ENCODE data around the gene ARID3A.

ARID3A gene

GRCh38 chr19:947090-947706 is 21.4 kb downstream of the ARID3A start:
- H3K9me3 ChIP-seq (ENCODE audit: insufficient read depth, low read depth, low read length) = no peaks in the 10 kb centered on the region
- H3K9me2 ChIP-seq (replicated peaks; ENCODE audit: low read depth, low read length) = no peaks in the 10 kb centered on the region
- H3F3A ChIP-seq (ENCODE audit: low read depth) = no peaks in the 10 kb centered on the region
- H3K36me3 ChIP-seq (ENCODE audit: insufficient read depth, low read length) = peaks cover 7% of the 10 kb centered on the region; the same call in 1 of the 2 replicates
- H3K4me1 ChIP-seq (ENCODE audit: insufficient read depth, low read length, poor library complexity, severe bottlenecking) = no peaks in the 10 kb centered on the region
- TF ChIP-seq CTCF (conservative IDR thresholded peaks at IDR 0.05; ENCODE audit: low read length) = no peak
- TF ChIP-seq EZH2phosphoT487 (IDR thresholded peaks at IDR 0.05; ENCODE audit: borderline replicate concordance) = no peak
- no peak overlapping the region for H3K9ac ChIP-seq (ENCODE audit: low read depth, low read length, poor library complexity, severe bottlenecking)
- peaks cover 4% of the 10 kb centered on the region for H4K20me1 ChIP-seq (ENCODE audit: insufficient read depth, low read length, poor library complexity, severe bottlenecking)
- H3K27me3 ChIP-seq (ENCODE audit: insufficient read depth, low read length, poor library complexity, severe bottlenecking) = no peaks in the 10 kb centered on the region
- no peak overlapping the region for H2AFZ ChIP-seq (ENCODE audit: low read length)
- H3K4me2 ChIP-seq (ENCODE audit: low read depth, low read length, poor library complexity, severe bottlenecking) = no peak overlapping the region
- no peak overlapping the region for H3K4me3 ChIP-seq (ENCODE audit: low read length, poor library complexity, severe bottlenecking)
- peaks cover 4% of the 10 kb centered on the region; the same call in 1 of the 2 replicates for H3K79me2 ChIP-seq (ENCODE audit: insufficient read depth, low read length)

GRCh38 chr19:947707-948539 is 22.1 kb downstream of the ARID3A start:
- H3K27me3 ChIP-seq (ENCODE audit: insufficient read depth, low read length, poor library complexity, severe bottlenecking) = no peaks in the 10 kb centered on the region
- H3K9me2 ChIP-seq (replicated peaks; ENCODE audit: low read depth, low read length) = no peaks in the 10 kb centered on the region
- no peak overlapping the region for H3K4me2 ChIP-seq (ENCODE audit: low read depth, low read length, poor library complexity, severe bottlenecking)
- peaks cover 7% of the 10 kb centered on the region; the same call in 1 of the 2 replicates for H3K79me2 ChIP-seq (ENCODE audit: insufficient read depth, low read length)
- peaks cover 4% of the 10 kb centered on the region for H4K20me1 ChIP-seq (ENCODE audit: insufficient read depth, low read length, poor library complexity, severe bottlenecking)
- TF ChIP-seq EZH2phosphoT487 (IDR thresholded peaks at IDR 0.05; ENCODE audit: borderline replicate concordance) = no peak
- no peak for TF ChIP-seq CTCF (conservative IDR thresholded peaks at IDR 0.05; ENCODE audit: low read length)
- H3K9me3 ChIP-seq (ENCODE audit: insufficient read depth, low read depth, low read length) = no peaks in the 10 kb centered on the region
- H3K4me1 ChIP-seq (ENCODE audit: insufficient read depth, low read length, poor library complexity, severe bottlenecking) = no peaks in the 10 kb centered on the region
- H2AFZ ChIP-seq (ENCODE audit: low read length) = no peak overlapping the region
- H3K4me3 ChIP-seq (ENCODE audit: low read length, poor library complexity, severe bottlenecking) = no peak overlapping the region
- no peak overlapping the region for H3K9ac ChIP-seq (ENCODE audit: low read depth, low read length, poor library complexity, severe bottlenecking)
- H3F3A ChIP-seq (ENCODE audit: low read depth) = no peaks in the 10 kb centered on the region
- H3K36me3 ChIP-seq (ENCODE audit: insufficient read depth, low read length) = peaks cover 7% of the 10 kb centered on the region; the same call in 1 of the 2 replicates

GRCh38 chr19:948842-949496 is 23.1 kb downstream of the ARID3A start:
- no peak for TF ChIP-seq CTCF (conservative IDR thresholded peaks at IDR 0.05; ENCODE audit: low read length)
- no peak for TF ChIP-seq EZH2phosphoT487 (IDR thresholded peaks at IDR 0.05; ENCODE audit: borderline replicate concordance)
- no peak overlapping the region for H3K9ac ChIP-seq (ENCODE audit: low read depth, low read length, poor library complexity, severe bottlenecking)
- H3K9me2 ChIP-seq (replicated peaks; ENCODE audit: low read depth, low read length) = no peaks in the 10 kb centered on the region
- H3K4me2 ChIP-seq (ENCODE audit: low read depth, low read length, poor library complexity, severe bottlenecking) = no peak overlapping the region
- H3K36me3 ChIP-seq (ENCODE audit: insufficient read depth, low read length) = peaks cover 3% of the 10 kb centered on the region; the same call in 1 of the 2 replicates
- H2AFZ ChIP-seq (ENCODE audit: low read length) = no peak overlapping the region
- H3K9me3 ChIP-seq (ENCODE audit: insufficient read depth, low read depth, low read length) = no peaks in the 10 kb centered on the region
- H3K4me3 ChIP-seq (ENCODE audit: low read length, poor library complexity, severe bottlenecking) = no peak overlapping the region
- H3F3A ChIP-seq (ENCODE audit: low read depth) = no peaks in the 10 kb centered on the region
- H3K79me2 ChIP-seq (ENCODE audit: insufficient read depth, low read length) = peaks cover 15% of the 10 kb centered on the region; the same call in 1 of the 2 replicates
- no peaks in the 10 kb centered on the region for H3K27me3 ChIP-seq (ENCODE audit: insufficient read depth, low read length, poor library complexity, severe bottlenecking)
- H4K20me1 ChIP-seq (ENCODE audit: insufficient read depth, low read length, poor library complexity, severe bottlenecking) = peaks cover 6% of the 10 kb centered on the region
- H3K4me1 ChIP-seq (ENCODE audit: insufficient read depth, low read length, poor library complexity, severe bottlenecking) = no peaks in the 10 kb centered on the region

Measured in Loucy (cell line).